ENCODE results near the gene PAMR1.
A peak's percentile ranks its signal among the peaks of the same experiment; 100 is the strongest.

PAMR1 gene

DNA sequence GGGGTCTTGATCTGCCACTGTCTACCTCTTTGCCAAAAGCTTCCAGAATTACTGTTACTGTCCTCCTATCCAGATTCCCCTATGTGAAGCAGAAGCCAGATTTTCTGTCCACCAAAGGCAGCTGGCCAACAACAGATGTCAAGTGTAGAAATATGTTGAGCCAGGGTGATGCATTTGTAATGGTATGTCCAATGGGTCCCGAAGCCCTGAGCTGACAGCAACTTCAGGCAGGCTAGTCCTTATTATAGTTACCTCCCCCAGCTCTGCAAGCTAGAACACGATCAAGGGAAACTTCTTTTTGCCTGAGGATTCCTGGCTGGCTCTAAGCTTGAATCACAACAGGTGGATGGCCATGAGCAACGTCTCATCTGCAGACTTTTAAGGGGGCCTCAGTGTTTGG is 10.2 kb downstream of the PAMR1 start:
- in situ Hi-C loops (cut with MboI; ENCODE audit: low pct_unique_long_range_greater_than_20kb, low sequenced_read_pairs) = no loop called here
- DNase-seq = no peak

DNA sequence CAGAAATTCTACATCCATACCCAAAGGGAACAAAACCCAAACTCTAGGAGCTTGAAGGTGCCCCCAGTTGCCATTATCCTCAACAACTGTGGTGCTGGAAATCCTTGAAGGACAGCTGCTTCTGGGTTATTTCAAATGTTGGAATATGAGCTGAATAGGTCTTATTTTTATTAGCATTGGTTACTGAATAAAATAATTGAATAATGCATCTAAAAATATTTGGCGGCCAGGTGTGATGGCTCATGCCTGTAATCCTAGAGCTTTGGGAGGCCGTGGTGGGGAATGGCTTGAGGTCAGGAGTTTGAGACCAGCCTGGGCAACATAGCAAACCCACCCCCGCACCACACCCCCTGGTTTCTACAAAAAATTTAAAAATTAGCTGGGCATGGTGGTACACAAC is 10.9 kb downstream of the PAMR1 start:
- in situ Hi-C loops (cut with MboI; ENCODE audit: low pct_unique_long_range_greater_than_20kb, low sequenced_read_pairs) = no loop called here
- DNase-seq = no peak

DNA sequence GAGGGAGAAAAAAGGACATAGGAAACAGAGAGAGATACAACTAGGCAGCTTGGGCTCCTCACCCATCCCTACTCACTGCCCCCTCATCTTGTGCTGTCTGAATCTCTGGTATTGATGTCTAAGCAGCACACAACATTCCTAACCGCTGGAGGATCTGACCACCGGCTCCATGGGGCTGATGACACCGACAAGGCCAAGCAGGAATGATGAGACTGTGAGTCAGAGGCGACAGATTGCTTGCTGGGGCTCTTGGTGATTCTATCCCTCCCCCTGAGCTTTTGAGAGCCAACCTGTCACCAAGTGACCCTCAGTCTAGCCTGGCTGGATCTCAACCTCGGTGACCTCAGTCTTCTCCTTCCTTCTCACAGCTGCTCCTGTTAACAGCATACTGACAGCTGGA is 13.8 kb downstream of the PAMR1 start:
- in situ Hi-C loops (cut with MboI; ENCODE audit: low pct_unique_long_range_greater_than_20kb, low sequenced_read_pairs) = no loop called here
- DNase-seq = no peak

DNA sequence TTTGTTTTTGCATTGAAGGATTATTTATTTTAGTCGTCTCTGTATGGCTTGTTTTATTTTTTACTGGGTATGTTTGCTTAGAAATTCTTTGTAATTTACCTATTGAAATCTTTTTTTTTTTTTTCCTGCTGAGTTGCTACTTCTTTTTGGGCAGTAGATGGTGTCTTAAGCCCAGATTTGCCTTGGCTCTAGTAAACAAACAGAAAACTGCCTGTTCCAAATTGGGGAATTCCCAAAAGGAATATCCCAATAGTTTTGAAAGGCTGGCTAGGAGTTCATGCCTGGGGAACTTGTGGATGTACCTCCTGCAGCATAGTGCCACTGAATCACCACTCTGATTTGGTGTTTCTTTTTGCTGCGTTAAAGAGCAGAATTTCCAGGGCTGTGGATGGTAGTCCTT is 17.7 kb downstream of the PAMR1 start:
- DNase-seq = no peak
- in situ Hi-C loops (cut with MboI; ENCODE audit: low pct_unique_long_range_greater_than_20kb, low sequenced_read_pairs) = no loop called here

DNA sequence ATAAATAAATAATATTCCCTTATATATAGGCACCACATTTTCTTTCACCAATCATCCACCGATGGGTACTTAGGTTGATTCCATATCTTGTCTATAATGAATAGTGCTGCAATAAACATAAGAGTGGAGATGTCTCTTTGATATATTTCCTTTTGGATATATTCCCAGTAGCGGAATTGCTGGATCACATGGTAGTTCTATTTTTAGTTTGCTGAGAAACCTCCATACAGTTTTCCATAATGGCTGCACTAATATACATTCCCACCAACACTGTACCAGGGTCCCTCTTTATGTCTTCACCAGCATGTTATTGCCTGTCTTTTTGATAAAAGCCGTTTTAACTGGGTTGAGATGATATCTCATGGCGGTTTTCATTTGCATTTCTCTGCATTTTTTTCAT is 23.6 kb downstream of the PAMR1 start:
- in situ Hi-C loops (cut with MboI; ENCODE audit: low pct_unique_long_range_greater_than_20kb, low sequenced_read_pairs) = no loop called here
- DNase-seq = no peak

DNA sequence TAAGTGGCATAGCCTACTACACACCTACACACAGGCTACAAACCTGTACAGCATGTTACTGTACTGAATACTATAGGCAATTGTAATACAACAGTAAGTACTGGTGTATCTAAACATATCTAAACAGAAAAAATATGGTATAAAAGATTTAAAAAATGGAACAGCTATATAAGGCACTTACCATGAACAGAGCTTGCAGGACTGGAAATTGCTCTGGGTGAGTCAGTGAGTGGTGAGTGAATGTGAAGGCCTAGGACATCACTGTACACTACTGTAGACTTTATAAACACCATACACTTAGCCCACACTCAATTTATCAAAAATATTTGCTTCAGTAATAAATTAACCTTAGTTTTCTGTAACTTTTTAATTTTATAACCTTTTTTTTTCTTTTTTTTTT is 24.7 kb downstream of the PAMR1 start:
- DNase-seq = no peak
- in situ Hi-C loops (cut with MboI; ENCODE audit: low pct_unique_long_range_greater_than_20kb, low sequenced_read_pairs) = no loop called here

GRCh38 chr11:35496416-35496815 is 29.0 kb downstream of the PAMR1 start:
- in situ Hi-C loops (cut with MboI; ENCODE audit: low pct_unique_long_range_greater_than_20kb, low sequenced_read_pairs) = no loop called here
- DNase-seq = no peak

DNA sequence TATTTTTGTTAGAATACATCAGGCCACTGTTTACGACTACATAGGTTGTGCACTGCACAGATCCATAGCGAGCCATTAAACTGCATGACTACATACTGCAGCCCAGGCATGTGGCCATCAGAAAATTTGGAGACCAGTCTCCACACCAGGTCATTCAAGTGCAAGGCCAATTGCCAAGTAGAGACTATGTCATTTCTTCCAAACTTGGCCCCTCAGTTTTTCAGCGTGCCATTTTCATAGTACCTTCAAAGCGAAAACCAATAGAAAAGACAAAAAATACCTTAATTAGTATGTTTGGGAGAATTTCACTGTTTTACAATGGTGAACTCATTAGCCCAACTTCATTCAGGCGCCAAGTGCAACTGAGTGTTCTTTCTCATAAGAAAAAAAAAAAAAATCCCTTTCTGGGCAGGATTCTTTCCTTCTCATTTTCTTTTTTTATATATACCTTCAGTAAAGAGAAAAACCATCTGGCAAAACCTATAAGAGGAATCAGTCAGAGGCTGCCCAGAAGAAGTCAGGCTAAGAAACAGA is 30.4 kb downstream of the PAMR1 start:
- in situ Hi-C loops (cut with MboI; ENCODE audit: low pct_unique_long_range_greater_than_20kb, low sequenced_read_pairs) = no loop called here
- DNase-seq = no peak

DNA sequence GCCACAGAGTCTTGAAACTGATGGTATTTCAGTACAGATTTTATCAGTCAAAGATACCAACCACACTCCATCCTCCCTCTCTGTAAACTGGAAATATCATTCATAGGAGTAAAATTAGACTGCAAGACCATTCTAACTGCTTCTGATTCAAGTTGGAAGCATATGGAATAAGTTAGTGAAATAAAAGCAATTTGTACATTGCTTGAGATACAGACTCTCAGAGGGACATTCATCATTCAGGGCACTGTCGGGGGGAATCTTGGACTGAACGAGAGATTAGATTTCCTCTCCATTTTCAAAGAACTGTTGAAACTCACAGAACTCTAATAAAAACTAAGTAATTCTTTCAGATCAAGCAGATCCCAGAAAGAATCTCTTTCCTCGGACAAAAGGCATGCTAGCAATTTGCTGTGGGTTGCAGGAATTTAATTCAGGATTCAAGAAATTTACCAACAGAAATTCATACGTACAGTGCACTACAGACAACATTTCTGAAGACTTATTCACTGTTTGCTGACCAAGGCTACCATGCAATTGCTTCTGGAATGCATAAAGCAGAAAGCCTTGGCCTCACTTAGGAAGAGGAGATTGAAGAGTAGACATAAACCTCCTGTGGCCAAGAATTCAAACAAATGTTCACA is 34.1 kb downstream of the PAMR1 start:
- in situ Hi-C loops (cut with MboI; ENCODE audit: low pct_unique_long_range_greater_than_20kb, low sequenced_read_pairs) = no loop called here
- no peak for DNase-seq

GRCh38 chr11:35488117-35488516 is 37.3 kb downstream of the PAMR1 start:
- DNase-seq = no peak
- in situ Hi-C loops (cut with MboI; ENCODE audit: low pct_unique_long_range_greater_than_20kb, low sequenced_read_pairs) = no loop called here

GRCh38 chr11:35487532-35488078 is 37.8 kb downstream of the PAMR1 start:
- peak; percentile 22 for DNase-seq

GRCh38 chr11:35486934-35487333 is 38.5 kb downstream of the PAMR1 start:
- DNase-seq = no peak
- in situ Hi-C loops (cut with MboI; ENCODE audit: low pct_unique_long_range_greater_than_20kb, low sequenced_read_pairs) = no loop called here

More at GRCh38 chr11:35487532-35488078, 37.8 kb downstream of the PAMR1 start:
- in situ Hi-C loops (cut with MboI; ENCODE audit: low pct_unique_long_range_greater_than_20kb, low sequenced_read_pairs) = no loop called here

GRCh38 chr11:35486446-35486845 is 39.0 kb downstream of the PAMR1 start:
- DNase-seq = no peak
- in situ Hi-C loops (cut with MboI; ENCODE audit: low pct_unique_long_range_greater_than_20kb, low sequenced_read_pairs) = no loop called here

DNA sequence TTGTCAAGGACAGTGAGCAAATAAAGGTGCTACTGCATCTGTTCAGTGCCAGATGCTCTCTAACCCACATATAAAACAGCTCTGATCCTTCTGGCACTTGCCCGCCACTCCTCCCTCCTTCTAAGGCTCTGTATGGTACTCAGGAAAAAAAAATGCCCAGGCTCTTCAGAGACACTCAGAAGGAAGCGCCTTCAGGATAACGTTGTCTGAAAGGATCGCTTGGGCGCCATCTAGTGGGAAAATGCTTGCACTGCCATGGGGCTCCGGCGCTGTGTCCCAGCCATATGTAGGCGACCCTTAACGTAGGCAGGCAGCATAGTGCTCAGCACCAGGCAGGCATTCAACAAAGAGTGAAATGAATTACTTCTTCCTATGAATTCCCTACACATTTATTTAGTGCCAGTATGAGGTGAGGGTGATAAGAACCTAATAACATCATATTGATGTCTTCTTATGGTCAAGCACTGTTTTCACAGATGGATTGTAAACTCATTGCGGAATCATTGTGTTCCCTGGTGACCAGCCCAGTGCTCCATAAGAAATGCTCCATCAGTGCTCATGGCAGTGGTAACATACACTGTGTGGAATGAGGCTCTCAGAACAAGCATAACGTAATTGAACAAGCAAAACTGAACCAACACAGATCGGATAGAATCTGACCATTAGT is 39.6 kb downstream of the PAMR1 start:
- peak; percentile 83 for DNase-seq
- in situ Hi-C loops (cut with MboI; ENCODE audit: low pct_unique_long_range_greater_than_20kb, low sequenced_read_pairs) = no loop called here

GRCh38 chr11:35484435-35484834 is 41.0 kb downstream of the PAMR1 start:
- DNase-seq = no peak
- in situ Hi-C loops (cut with MboI; ENCODE audit: low pct_unique_long_range_greater_than_20kb, low sequenced_read_pairs) = no loop called here

DNA sequence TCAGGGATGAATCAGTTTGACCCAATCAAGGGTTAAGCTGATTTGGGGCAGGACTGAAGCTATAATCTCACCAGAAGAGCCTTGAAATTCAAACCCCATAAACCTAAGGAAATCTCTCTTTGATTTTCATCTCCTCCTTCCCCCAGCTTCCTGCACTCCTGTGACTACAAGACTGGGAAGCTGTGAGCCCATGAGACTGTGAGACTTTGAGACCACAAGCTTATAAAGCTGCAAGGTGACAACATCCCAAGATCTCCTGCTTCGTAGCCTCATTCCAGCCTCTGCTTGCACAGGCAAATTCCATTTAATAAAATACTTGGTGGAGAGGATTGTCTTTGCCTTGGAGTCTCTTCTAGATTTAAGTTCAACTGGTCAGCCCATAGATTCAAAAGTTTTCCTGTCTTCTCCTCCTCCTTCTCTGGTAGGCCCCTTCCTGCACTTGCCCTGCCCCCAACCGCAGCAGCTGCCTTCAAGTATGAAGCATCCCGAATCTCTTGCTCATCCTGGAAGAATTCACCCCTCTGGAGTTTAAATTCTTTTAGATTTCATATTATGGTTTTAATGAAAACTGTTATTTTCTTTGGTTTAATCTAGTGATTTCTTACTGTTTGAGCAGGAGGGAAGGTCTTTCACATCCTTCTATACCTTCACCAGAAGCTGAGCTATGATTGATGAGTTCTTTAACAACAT is 42.1 kb downstream of the PAMR1 start:
- DNase-seq = no peak
- in situ Hi-C loops (cut with MboI; ENCODE audit: low pct_unique_long_range_greater_than_20kb, low sequenced_read_pairs) = no loop called here

GRCh38 chr11:35479731-35480130 is 45.7 kb downstream of the PAMR1 start:
- in situ Hi-C loops (cut with MboI; ENCODE audit: low pct_unique_long_range_greater_than_20kb, low sequenced_read_pairs) = no loop called here

DNA sequence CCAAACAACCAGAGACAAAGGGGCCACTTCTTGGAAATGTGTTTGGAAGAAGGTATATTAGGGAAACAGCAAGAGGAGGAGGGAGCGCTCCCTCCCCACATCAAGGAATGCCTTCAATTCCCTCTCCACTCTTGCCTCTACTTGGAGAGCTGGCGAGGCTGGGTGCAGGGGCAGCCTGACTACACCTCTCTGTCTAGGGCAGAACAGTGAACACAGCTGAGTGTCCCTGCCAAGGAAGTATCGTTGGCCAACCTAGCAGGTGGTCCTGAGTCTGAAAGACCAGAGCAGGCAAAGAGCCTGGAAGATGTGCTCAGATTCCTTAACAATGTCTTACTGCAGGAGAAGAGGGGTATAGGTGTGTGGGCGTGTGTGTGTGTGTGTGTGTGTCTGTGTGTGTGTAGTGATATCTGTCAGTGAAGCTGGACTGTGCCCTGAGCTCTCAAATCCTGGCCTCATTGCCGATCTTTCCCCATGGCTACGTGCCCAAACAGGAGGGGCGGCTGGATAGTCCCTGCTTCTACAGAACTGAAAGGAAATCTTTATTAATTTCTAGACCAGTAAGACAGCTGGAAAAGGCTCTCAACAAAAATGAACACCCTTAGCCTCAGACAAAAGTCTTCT is 46.8 kb downstream of the PAMR1 start:
- in situ Hi-C loops (cut with MboI; ENCODE audit: low pct_unique_long_range_greater_than_20kb, low sequenced_read_pairs) = no loop called here
- no peak for DNase-seq

More at GRCh38 chr11:35479731-35480130, 45.7 kb downstream of the PAMR1 start:
- no peak for DNase-seq

DNA sequence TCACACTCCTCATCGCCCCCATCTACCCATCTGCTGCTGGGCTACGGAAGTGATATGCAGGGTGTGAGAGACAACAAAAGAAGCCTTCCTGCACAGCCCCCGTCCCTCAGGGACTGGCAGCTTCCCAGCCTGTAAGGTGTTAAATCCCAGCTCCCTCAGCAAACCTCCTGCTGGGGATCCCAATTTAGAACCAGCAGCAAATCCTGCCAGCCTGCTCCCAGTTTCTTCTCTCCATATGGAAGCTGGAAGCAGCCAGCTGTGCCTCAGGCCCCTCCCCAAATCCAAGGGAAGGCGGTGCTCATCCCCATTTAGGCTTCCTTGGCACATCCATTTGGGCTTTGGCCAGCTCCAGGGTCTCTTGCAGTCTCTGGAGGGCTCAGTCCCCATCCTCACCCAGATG is 47.5 kb downstream of the PAMR1 start:
- no peak for DNase-seq
- in situ Hi-C loops (cut with MboI; ENCODE audit: low pct_unique_long_range_greater_than_20kb, low sequenced_read_pairs) = no loop called here

GRCh38 chr11:35474688-35475087 is 50.7 kb downstream of the PAMR1 start:
- no peak for DNase-seq
- in situ Hi-C loops (cut with MboI; ENCODE audit: low pct_unique_long_range_greater_than_20kb, low sequenced_read_pairs) = no loop called here
